Measurements from ENCODE around the gene EFR3B. TPM values are rescaled to one million over a fixed set of nuclear protein-coding genes. Genes with fewer than 3 reads are reported as not detected.
A peak's percentile ranks its signal among the peaks of the same experiment; 100 is the strongest.

Gene EFR3B
- total RNA-seq, 1 experiment from 2014 or later, result 7.0 TPM

DNA sequence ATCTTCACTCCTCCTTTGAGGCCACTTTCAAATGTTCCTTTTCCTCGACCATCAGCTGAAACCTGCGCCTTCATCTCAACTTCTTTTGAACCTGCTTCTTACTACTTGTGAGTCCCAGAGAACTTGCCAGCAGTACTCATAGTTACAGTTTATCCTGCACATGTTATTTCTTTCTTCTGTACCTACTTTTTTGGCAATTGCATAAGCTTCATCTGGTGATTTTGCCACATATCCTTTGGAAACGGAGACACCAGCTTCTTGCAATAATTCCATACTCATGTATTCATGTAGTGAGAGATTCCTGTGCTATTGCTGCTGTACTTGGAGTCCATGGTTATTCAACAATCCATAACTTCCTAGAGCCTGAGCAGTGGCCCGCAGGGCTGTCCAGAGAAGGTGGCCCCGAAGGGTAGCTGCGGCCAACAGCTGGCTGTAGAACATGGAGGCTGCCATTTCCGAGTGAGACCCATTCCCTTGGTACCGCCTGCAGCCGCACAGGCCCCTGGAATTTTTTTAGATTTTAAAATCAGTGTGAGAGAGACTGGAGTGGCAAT is 39.4 kb downstream of the EFR3B start:
- Histone ChIP-seq H3K4me1 (ENCODE audit: insufficient read depth, low read length) (no peaks in the 10 kb centered on the region), H2BK15ac (ENCODE audit: low read depth, low read length) (no peak overlapping the region), H3K9ac (ENCODE audit: extremely low read depth, insufficient read length, low read length) (no peak overlapping the region), H3K27me3 (ENCODE audit: insufficient read depth, low read length) (no peaks in the 10 kb centered on the region), H2AFZ (ENCODE audit: low read length) (no peak overlapping the region), H3K23ac (ENCODE audit: insufficient read length, low read depth, low read length) (no peak overlapping the region), H4K5ac (ENCODE audit: insufficient read length, low read depth, low read length) (no peak overlapping the region), H3K4me2 (ENCODE audit: insufficient read depth, insufficient read length, low read length) (no peak overlapping the region), H4K8ac (replicated peaks; ENCODE audit: insufficient read length, low read depth, low read length) (no peak overlapping the region), H2BK120ac (ENCODE audit: low read depth, low read length, poor library complexity, severe bottlenecking) (no peak overlapping the region), H3K79me1 (ENCODE audit: insufficient read depth, low read depth, low read length, poor library complexity, severe bottlenecking) (no peaks in the 10 kb centered on the region), H3T11ph (ENCODE audit: low read length) (no peak overlapping the region), H3K14ac (ENCODE audit: insufficient read depth, low read length) (no peak overlapping the region), H2BK5ac (ENCODE audit: insufficient read length, low read length) (no peak overlapping the region), H4K91ac (ENCODE audit: insufficient read length, low read depth, low read length) (no peak overlapping the region), H4K20me1 (ENCODE audit: control insufficient read depth, insufficient read depth, insufficient read length) (no peaks in the 10 kb centered on the region), H2AK5ac (ENCODE audit: insufficient read length, low read length) (no peak overlapping the region), H3K27ac (ENCODE audit: insufficient read length, low read depth, low read length) (no peak overlapping the region), H3K23me2 (ENCODE audit: insufficient read length, low read depth, low read length, poor library complexity, severe bottlenecking) (no peaks in the 10 kb centered on the region), H3K79me2 (ENCODE audit: insufficient read depth, low read length) (no peaks in the 10 kb centered on the region), H2BK12ac (ENCODE audit: insufficient read length, low read depth, low read length) (no peak overlapping the region), H3K56ac (ENCODE audit: insufficient read length, low read depth, low read length) (no peak overlapping the region), H3K4ac (ENCODE audit: low read depth, low read length) (no peak overlapping the region), H3K18ac (ENCODE audit: insufficient read length, low read depth, low read length) (no peak overlapping the region), H3K9me3 (ENCODE audit: control insufficient read depth, low read depth, low read length) (no peaks in the 10 kb centered on the region), H2BK20ac (ENCODE audit: low read depth, low read length, poor library complexity, severe bottlenecking) (no peak overlapping the region)
- Mint-ChIP-seq H3K36me3 (ENCODE audit: insufficient read depth in 1 of 3, low read depth in 3 of 3) (no peaks in the 10 kb centered on the region), H3K9me3 (no peaks in the 10 kb centered on the region), H3K27ac (0 out of 7 replicates have a peak overlapping the region, but pooled peaks of 1 of the 3 experiments have one; percentile 80), H3K4me3 (no peak overlapping the region), H3K27me3 (ENCODE audit: low read depth) (no peaks in the 10 kb centered on the region; the same call in 1 of the 2 replicates), H3K4me1 (peaks cover 12 to 19% of the 10 kb centered on the region in 2 experiments)
- no peak for DNase-seq
- WGBS (ENCODE audit: extremely low coverage, insufficient read length, low lambda C conversion rate), result no CpG with 5 or more reads among the region's 9 CpGs
- TF ChIP-seq, protein P1, sequence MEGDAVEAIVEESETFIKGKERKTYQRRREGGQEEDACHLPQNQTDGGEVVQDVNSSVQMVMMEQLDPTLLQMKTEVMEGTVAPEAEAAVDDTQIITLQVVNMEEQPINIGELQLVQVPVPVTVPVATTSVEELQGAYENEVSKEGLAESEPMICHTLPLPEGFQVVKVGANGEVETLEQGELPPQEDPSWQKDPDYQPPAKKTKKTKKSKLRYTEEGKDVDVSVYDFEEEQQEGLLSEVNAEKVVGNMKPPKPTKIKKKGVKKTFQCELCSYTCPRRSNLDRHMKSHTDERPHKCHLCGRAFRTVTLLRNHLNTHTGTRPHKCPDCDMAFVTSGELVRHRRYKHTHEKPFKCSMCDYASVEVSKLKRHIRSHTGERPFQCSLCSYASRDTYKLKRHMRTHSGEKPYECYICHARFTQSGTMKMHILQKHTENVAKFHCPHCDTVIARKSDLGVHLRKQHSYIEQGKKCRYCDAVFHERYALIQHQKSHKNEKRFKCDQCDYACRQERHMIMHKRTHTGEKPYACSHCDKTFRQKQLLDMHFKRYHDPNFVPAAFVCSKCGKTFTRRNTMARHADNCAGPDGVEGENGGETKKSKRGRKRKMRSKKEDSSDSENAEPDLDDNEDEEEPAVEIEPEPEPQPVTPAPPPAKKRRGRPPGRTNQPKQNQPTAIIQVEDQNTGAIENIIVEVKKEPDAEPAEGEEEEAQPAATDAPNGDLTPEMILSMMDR (conservative IDR thresholded peaks at IDR 0.05), result no peak
